Gastroesophageal sphincter (tissue), 4 donors: ENCODE measurements around the gene PRXL2B. TPM values are rescaled to one million over a fixed set of nuclear protein-coding genes. Genes with fewer than 3 reads are reported as not detected.
A peak's percentile ranks its signal among the peaks of the same experiment; 100 is the strongest.
"Not testable (repeated sequence)": the region's sequence is repeated elsewhere in the genome, so short reads cannot be mapped to it uniquely, and the experiment has no call there.

Source experiments
- ATAC-seq: fragments of 150-250 bp; one replicate; pipeline ENCODE4 v1.9.1; 2016; ENCODE audit warnings: mild to moderate bottlenecking, moderate library complexity
- H3K27ac ChIP-seq, 4 donors: fragments of 200-600 bp; sonication (generic) in 3 of 4; 1 replicate in 3 of 4; 2 replicates in 1 of 4; pipeline ENCODE4 v1.5.1; 2016 to 2019
- H3K27me3 ChIP-seq: fragments of 200-600 bp; sonication (generic); one replicate; pipeline ENCODE4 v1.5.1; 2019
- H3K36me3 ChIP-seq, 2 donors: fragments of 200-600 bp; sonication (generic); one replicate each; pipeline ENCODE4 v1.5.1; 2019; ENCODE audit warnings: control low read depth in 1 of 2
- H3K4me1 ChIP-seq, 3 donors: fragments of 200-600 bp; sonication (generic); 1 replicate in 2 of 3; 2 replicates in 1 of 3; pipeline ENCODE4 v1.5.1; 2016 to 2019; ENCODE audit warnings: control low read depth in 2 of 3
- H3K4me3 ChIP-seq, 2 donors: fragments of 200-600 bp; sonication (generic); one replicate each; pipeline ENCODE4 v1.5.1; 2019; ENCODE audit warnings: mild to moderate bottlenecking in 1 of 2, moderate library complexity in 1 of 2
- H3K9me3 ChIP-seq, 3 donors: fragments of 200-600 bp; sonication (generic); one replicate each; pipeline ENCODE4 v1.5.1; 2017 to 2019; ENCODE audit warnings: control low read depth in 2 of 3
- EP300 ChIP-seq: sonication (generic); formaldehyde crosslinking; IDR thresholded peaks from one replicate; pipeline ENCODE4 v1.6.1; 2017; ENCODE audit warnings: antibody characterized with exemption, mild to moderate bottlenecking
- POLR2A ChIP-seq, 2 donors: fragments of 450-650 bp; IDR thresholded peaks; one replicate each; pipeline ENCODE4 v1.6.1; 2017; ENCODE audit warnings: antibody characterized with exemption in 2 of 2, mild to moderate bottlenecking in 2 of 2, moderate library complexity in 1 of 2
- POLR2AphosphoS5 ChIP-seq: sonication (generic); formaldehyde crosslinking; IDR thresholded peaks from one replicate; pipeline ENCODE4 v1.6.1; 2017; ENCODE audit warnings: antibody characterized with exemption
- WGBS, 2 donors: methylation state at CpG; one replicate each; pipeline ENCODE4 v1.1.5; 2018; ENCODE audit warnings: low coverage in 1 of 2; 5-methylcytosine and 5-hydroxymethylcytosine counted together
- total RNA-seq, 4 donors: library from RNA; depleted of rRNA; stranded (reverse); fragments of >200 nt; gene quantifications; one replicate each; pipeline ENCODE4 v1.1.0, GENCODE V29; 2016
- TF ChIP-seq, protein P1 (sequence below), 4 experiments: fragments of 200-600 bp in 2 of 4; fragments of 450-650 bp in 2 of 4; sonication (generic) in 1 of 4; IDR thresholded peaks; one replicate each; pipeline ENCODE4 v1.5.1; 2017 to 2019; ENCODE audit warnings: antibody characterized with exemption in 4 of 4, mild to moderate bottlenecking in 2 of 4, moderate library complexity in 2 of 4

PRXL2B gene
- total RNA-seq, 4 donors from 2014 or later, result 6.5 to 24.1 (median 14.0) TPM

DNA sequence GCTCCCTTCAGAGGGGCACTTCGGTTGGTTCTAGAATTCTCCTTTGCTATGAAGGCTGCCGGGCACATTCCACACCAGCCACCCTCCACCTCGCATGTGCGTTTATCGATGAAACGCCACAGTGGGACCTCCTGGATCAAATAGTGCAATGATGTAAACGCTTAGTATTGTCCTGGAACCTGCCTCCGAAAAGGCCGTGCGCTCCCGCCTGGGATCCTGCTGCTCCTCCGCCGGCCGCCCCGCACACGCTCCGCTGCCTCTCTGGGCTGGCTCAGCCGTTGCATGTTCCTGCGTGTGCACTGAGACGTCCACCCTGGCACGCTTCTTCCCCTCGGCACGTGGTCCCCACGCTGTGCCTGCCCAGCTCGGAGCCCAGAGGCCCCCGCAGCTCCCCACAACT, 34.4 kb upstream of the PRXL2B start:
- peaks cover 13% of the 10 kb centered on the region for H3K27me3 ChIP-seq
- no peak overlapping the region for H3K4me3 ChIP-seq
- H3K9me3 ChIP-seq, result no peaks in the 10 kb centered on the region
- H3K27ac ChIP-seq, result no peak overlapping the region
- ATAC-seq, result no peak
- TF ChIP-seq POLR2A (IDR thresholded peaks at IDR 0.05) (no peak), POLR2AphosphoS5 (no peak), EP300 (no peak)
- TF ChIP-seq, protein P1, sequence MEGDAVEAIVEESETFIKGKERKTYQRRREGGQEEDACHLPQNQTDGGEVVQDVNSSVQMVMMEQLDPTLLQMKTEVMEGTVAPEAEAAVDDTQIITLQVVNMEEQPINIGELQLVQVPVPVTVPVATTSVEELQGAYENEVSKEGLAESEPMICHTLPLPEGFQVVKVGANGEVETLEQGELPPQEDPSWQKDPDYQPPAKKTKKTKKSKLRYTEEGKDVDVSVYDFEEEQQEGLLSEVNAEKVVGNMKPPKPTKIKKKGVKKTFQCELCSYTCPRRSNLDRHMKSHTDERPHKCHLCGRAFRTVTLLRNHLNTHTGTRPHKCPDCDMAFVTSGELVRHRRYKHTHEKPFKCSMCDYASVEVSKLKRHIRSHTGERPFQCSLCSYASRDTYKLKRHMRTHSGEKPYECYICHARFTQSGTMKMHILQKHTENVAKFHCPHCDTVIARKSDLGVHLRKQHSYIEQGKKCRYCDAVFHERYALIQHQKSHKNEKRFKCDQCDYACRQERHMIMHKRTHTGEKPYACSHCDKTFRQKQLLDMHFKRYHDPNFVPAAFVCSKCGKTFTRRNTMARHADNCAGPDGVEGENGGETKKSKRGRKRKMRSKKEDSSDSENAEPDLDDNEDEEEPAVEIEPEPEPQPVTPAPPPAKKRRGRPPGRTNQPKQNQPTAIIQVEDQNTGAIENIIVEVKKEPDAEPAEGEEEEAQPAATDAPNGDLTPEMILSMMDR (IDR thresholded peaks at IDR 0.05), result no peak
- H3K4me1 ChIP-seq, result peaks cover 0 to 63% (median 24%) of the 10 kb centered on the region in 3 donors
- no peaks in the 10 kb centered on the region for H3K36me3 ChIP-seq
- 60% methylated on average over 1 of the region's 26 CpGs; no CpG with 5 or more reads in 1 of the 2 donors for WGBS, 2 donors

DNA sequence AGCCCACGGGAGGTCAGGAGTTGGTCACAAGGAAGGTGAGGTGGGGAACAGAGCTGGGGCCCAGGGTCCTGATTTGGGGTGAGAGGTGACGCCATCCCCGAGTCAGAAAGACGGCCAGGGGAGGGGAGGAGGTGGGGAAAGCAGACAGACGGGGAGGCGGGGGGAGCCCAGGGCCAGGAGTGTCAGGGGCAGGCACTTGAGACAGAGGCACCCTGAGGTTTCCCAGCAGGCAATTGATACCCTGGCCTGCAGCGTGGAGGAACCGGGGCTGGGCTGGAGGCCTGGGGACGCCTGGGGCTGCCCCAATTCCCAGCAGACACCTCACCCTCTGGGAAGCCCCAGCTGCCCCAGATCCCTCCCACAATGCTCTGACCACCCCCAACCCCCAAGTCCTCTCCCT, 33.5 kb upstream of the PRXL2B start:
- not testable (repeated sequence) for H3K27ac ChIP-seq, H3K9me3 ChIP-seq, H3K4me3 ChIP-seq, H3K36me3 ChIP-seq, H3K27me3 ChIP-seq, ATAC-seq
- H3K4me1 ChIP-seq, result peaks cover 0 to 63% (median 23%) of the 10 kb centered on the region in 3 donors
- WGBS, 2 donors, result 80% methylated on average over 1 of the region's 9 CpGs; no CpG with 5 or more reads in 1 of the 2 donors

DNA sequence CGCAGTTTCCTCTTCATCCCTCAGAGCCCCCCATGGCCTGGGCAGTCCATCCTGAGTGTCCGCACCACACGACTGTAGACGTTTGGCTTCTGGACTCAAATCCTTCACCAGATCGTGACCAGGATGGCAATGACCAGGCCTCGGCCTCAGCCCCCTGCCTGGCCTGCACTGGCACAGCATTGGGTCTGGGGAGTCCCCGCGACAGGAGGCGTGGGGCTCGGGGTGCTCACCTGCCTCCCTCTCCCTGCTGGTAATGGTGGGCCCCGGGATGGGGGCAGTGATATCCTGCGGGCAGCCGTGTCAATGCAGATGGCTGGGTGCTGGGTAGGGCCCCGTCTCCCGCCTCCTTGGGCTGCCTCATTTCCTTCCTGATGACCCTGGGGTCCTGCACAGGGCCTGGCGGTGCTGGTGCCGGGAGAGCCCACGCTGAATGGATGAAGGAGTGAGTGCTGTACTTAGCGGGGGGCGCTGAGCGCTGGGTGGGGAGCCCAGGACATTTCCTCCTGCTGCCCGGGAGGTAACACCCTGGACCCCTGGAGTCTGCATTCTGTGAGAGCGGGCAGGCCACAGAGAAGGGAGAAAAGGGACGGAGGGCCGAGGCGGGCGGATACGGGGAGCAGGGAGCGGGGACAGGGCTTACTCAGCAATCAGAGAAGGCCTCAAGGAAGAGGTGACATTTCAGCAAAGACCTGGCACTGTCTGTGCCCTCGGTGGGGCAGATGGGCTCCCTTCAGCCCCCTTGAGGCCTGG, 32.5 kb upstream of the PRXL2B start:
- TF ChIP-seq, protein P1 (IDR thresholded peaks at IDR 0.05), result no peak
- TF ChIP-seq POLR2A (IDR thresholded peaks at IDR 0.05) (no peak), EP300 (no peak), POLR2AphosphoS5 (no peak)
- Histone ChIP-seq H3K27me3 (peaks cover 5% of the 10 kb centered on the region), H3K27ac (peak overlapping the region in 1 of 4 donors; percentile 90), H3K4me3 (no peak overlapping the region), H3K9me3 (no peaks in the 10 kb centered on the region), H3K36me3 (peaks cover 0 to 12% of the 10 kb centered on the region in 2 donors), H3K4me1 (peaks cover 0 to 63% (median 22%) of the 10 kb centered on the region in 3 donors)
- ATAC-seq, result no peak
- 67% methylated on average over 1 of the region's 30 CpGs; no CpG with 5 or more reads in 1 of the 2 donors for WGBS, 2 donors

DNA sequence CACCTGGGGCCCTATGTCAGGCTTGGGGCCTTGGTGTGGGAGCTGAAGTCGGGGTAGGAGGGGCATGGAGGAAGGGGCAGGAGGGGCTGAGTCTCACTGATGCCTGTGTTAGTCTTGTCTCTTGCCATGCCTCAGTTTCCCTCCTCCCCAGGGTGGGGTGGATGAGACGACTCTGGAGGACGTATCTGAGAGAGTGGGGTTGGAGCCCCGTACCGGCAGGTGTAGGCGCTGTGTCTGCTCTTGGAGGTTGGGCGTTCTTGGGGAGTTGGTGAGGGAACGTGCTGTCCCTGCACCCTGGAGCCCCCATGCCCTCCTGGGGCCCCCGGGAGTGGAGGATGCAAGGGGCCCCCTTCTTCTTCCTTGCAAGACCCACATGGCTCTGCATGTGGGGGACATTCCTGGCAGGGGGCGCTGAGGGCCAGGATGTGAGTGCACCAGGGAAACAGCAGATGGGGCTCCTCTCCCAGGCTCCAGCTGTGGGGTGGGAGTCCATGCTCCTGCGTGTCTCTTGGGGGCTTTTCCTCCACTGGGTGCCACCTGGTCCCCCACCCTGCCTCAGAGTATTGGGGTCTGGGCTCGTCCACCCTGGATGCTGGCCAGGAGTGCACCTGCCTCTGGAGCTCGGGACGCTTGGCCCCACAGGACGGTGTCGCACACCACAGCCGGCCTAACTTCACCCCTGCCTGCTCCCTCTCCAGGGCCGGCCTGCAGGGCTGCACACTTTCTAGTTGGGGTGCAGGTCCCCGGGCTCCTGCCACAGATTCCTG, 31.8 kb upstream of the PRXL2B start:
- H3K4me1 ChIP-seq, result peaks cover 0 to 63% (median 18%) of the 10 kb centered on the region in 3 donors
- WGBS, 2 donors, result no CpG with 5 or more reads among the region's 19 CpGs
- H3K9me3 ChIP-seq, result no peaks in the 10 kb centered on the region
- H3K27me3 ChIP-seq, result peaks cover 5% of the 10 kb centered on the region
- H3K27ac ChIP-seq, result peak overlapping the region in 3 of 4 donors; percentile 84 to 90 (median 87)
- H3K4me3 ChIP-seq, result peak overlapping the region in 1 of 2 donors; percentile 58
- peaks cover 0 to 19% of the 10 kb centered on the region in 2 donors for H3K36me3 ChIP-seq
- no peak for ATAC-seq
- TF ChIP-seq POLR2AphosphoS5, result no peak
- no peak for TF ChIP-seq EP300
- TF ChIP-seq POLR2A (IDR thresholded peaks at IDR 0.05), result no peak
- TF ChIP-seq, protein P1 (IDR thresholded peaks at IDR 0.05), result peak in 2 of 4 experiments; percentile 13 to 39

DNA sequence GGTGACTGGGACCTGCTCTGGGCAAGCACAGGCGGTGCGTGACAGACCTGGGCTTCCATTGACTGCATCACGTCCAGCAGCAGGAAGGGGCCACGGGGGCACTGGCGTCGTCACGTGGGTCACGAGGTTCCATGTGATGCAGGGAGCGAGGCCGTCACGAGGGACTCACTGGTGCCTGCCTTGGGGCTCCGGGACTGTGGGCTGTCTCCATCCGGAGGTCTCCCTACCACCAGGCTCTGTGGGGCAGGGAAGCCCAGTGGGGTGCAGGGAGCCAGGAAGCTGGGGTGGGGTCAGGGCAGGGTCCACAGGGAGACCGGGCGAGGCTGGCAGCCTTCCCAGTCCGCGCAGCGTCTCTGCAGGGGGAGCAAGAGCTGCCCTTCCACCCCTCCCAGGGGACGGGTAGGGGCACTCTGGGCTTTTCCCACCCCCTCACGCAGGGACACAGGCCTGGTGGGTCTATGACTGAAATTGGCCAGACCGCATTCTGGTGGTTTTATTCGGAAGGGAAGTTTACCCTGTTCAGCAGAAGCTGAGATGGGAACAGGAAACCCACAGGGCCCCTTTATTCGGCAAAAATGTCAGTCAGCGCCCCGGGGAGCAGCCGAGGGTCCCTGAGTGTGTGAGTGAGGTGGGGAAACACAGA, 30.8 kb upstream of the PRXL2B start:
- peak overlapping the region; percentile 51 to 90 (median 86) for H3K27ac ChIP-seq
- no CpG with 5 or more reads among the region's 26 CpGs for WGBS, 2 donors
- ATAC-seq, result peak; percentile 81
- H3K4me3 ChIP-seq, result peak overlapping the region; percentile 58 to 64
- H3K4me1 ChIP-seq, result peaks cover 0 to 63% (median 18%) of the 10 kb centered on the region in 3 donors
- peaks cover 5% of the 10 kb centered on the region for H3K27me3 ChIP-seq
- H3K9me3 ChIP-seq, result no peaks in the 10 kb centered on the region
- TF ChIP-seq POLR2A (IDR thresholded peaks at IDR 0.05) (peak; percentile 32 to 68), POLR2AphosphoS5 (peak; percentile 57)
- TF ChIP-seq, protein P1 (IDR thresholded peaks at IDR 0.05), result no peak
- peaks cover 0 to 29% of the 10 kb centered on the region in 2 donors for H3K36me3 ChIP-seq
